ENCODE measurements around the gene METTL13.

The METTL13 gene

DNA sequence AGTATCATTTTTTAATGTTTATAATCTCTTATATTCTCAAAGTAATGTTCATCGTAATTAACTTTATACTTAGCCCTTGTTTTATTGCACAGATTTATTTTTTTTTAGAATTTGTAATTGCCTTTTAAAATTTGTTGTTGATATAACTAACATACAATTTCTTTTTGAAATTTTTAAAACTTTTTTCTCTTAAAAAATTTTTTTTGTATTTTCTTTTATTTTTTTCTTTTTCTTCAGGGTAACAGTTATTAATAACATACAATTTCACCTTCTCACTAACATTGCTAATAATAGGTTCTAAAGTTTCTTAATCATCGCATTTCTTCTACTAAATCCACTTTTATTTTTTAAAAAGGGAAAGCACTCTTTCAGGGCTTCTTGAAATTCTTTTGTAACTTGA, 28.3 kb upstream of the METTL13 start:
- DNase-seq (ENCODE audit: low read depth): no peak
- no peak overlapping the region for H3K4me3 ChIP-seq (ENCODE audit: control insufficient read depth, low read depth, low read length)
- no peak for TF ChIP-seq CTCF (conservative IDR thresholded peaks at IDR 0.05; ENCODE audit: control insufficient read depth, insufficient read depth, low read depth, low read length)

DNA sequence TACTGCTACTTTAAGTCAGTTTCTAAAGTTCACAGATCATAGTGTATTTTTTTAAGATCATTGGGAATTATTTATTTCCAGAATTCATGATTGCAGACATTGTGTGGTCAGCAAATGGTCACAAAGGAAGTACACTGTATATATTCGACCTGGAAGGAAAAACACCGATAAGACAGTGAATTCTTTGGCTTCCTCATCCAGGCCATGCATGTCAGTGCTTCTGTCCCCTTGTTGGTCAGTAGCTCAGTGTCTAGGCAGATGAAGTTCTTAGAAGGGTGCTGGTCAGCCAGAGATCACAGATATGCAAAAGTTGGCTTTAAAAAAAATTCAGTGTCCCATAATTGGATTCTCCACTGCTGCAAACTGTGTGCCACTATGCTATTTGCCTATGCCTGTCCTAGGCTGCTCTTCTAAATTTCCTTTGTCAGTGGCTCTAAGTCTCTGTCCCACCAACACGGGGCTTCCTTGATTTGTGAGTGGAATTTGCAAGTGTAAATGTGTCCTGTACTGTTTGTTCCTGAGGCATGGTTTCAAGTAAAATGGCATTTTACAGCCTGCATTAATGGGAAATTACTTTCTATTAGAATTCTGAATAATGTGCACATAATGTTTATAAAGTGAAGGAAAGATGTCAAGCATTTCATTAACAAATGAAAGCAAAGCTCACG, 27.6 kb upstream of the METTL13 start:
- no peak for TF ChIP-seq CTCF (conservative IDR thresholded peaks at IDR 0.05; ENCODE audit: control insufficient read depth, insufficient read depth, low read depth, low read length)
- DNase-seq (ENCODE audit: low read depth): no peak
- H3K4me3 ChIP-seq (ENCODE audit: control insufficient read depth, low read depth, low read length): no peak overlapping the region

- no peak for TF ChIP-seq CTCF (conservative IDR thresholded peaks at IDR 0.05; ENCODE audit: control insufficient read depth, insufficient read depth, low read depth, low read length)
- H3K4me3 ChIP-seq (ENCODE audit: control insufficient read depth, low read depth, low read length): no peak overlapping the region
- DNase-seq (ENCODE audit: low read depth): peak; percentile 81
Measured at GRCh38 chr1:171754353-171754705, 27.1 kb upstream of the METTL13 start.

DNA sequence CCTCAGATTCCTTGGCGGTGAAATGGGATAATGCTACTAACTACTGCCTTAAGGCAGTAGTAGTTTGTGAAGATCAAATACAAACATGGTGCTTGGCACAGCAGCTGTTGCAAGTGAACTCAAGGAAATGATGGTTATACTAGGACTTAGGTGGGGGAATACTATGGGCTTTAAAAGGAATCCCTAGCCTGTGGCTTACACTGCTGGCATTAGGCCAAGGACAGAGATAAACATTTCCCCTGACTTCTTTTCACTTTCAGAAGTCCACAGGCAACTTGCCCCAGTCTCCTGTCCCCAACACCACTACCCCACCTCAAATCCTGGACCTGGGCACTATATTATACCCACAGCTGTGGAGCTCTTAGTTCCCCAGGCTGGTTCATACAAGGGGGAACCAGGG, 26.5 kb upstream of the METTL13 start:
- no peak for TF ChIP-seq CTCF (conservative IDR thresholded peaks at IDR 0.05; ENCODE audit: control insufficient read depth, insufficient read depth, low read depth, low read length)
- no peak overlapping the region for H3K4me3 ChIP-seq (ENCODE audit: control insufficient read depth, low read depth, low read length)
- DNase-seq (ENCODE audit: low read depth): peak; percentile 18

DNA sequence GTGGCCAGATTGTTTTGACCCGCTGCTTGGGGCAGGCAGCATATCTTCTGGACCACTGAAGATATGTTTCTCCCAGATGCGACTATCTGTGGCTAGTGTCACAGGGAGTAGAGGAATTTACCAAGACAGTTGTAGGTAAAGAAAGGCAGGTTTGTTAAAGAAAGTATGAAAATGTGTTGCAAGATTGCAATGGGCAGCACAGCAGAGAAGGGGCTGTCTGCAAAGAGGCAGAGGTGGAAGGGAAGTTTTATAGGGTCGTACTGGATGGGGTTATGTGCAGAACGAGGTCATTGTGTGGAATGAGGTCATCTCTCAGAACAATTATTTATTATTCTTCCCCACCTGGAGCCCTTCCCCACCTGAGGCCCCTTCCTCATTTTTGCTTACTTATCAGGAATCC, 24.6 kb upstream of the METTL13 start:
- no peak overlapping the region for H3K4me3 ChIP-seq (ENCODE audit: control insufficient read depth, low read depth, low read length)

GRCh38 chr1:171758011-171758410, 23.4 kb upstream of the METTL13 start:
- TF ChIP-seq CTCF (conservative IDR thresholded peaks at IDR 0.05; ENCODE audit: control insufficient read depth, insufficient read depth, low read depth, low read length): no peak
- DNase-seq (ENCODE audit: low read depth): no peak

More for the DNA sequence above, 24.6 kb upstream of the METTL13 start:
- no peak for TF ChIP-seq CTCF (conservative IDR thresholded peaks at IDR 0.05; ENCODE audit: control insufficient read depth, insufficient read depth, low read depth, low read length)
- DNase-seq (ENCODE audit: low read depth): no peak

GRCh38 chr1:171762143-171762563, 19.3 kb upstream of the METTL13 start:
- no peak for TF ChIP-seq CTCF (conservative IDR thresholded peaks at IDR 0.05; ENCODE audit: control insufficient read depth, insufficient read depth, low read depth, low read length)
- no peak for DNase-seq (ENCODE audit: low read depth)
- no peak overlapping the region for H3K4me3 ChIP-seq (ENCODE audit: control insufficient read depth, low read depth, low read length)

More at GRCh38 chr1:171758011-171758410, 23.4 kb upstream of the METTL13 start:
- no peak overlapping the region for H3K4me3 ChIP-seq (ENCODE audit: control insufficient read depth, low read depth, low read length)

Measured in fibroblast of mammary gland (primary cell).